ENCODE results near the gene REL. TPM values are rescaled to one million over a fixed set of nuclear protein-coding genes. Genes with fewer than 3 reads are reported as not detected.

REL gene
- total and polyA plus RNA-seq, 9 of the 15 experiments (the other 6 are each of a cell fraction or from before 2014, with no cell fraction given): 0.63 to 8.6 (median 6.3) TPM

- no peak for TF ChIP-seq TFAM (CRISPR knock-in tag; conservative IDR thresholded peaks at IDR 0.05)
- no peak for TF ChIP-seq KLF1 (tag; IDR thresholded peaks at IDR 0.05)
- peak in 1 of 3 experiments; percentile 0; a peak in 1 of 6 replicates for TF ChIP-seq CTCF (IDR thresholded peaks at IDR 0.05 in 2 of 3, conservative IDR thresholded peaks at IDR 0.05 in 1 of 3; ENCODE audit: insufficient read depth in 2 of 3, low read depth in 1 of 3, low read length in 3 of 3)
- TF ChIP-seq ZNF589 (CRISPR knock-in tag; IDR thresholded peaks at IDR 0.05; ENCODE audit: low read depth): no peak
- no peak for TF ChIP-seq ZSCAN29 (IDR thresholded peaks at IDR 0.05)
- peak; percentile 49; the same call in 1 of the 2 replicates for TF ChIP-seq NFRKB (IDR thresholded peaks at IDR 0.05; ENCODE audit: low read depth)
- no peak for TF ChIP-seq NEUROD1 (IDR thresholded peaks at IDR 0.05; ENCODE audit: borderline replicate concordance, low read depth, low read length, partially characterized antibody)
- TF ChIP-seq ZKSCAN1 (IDR thresholded peaks at IDR 0.05; ENCODE audit: low read depth, low read length): peak; percentile 38; the same call in 1 of the 2 replicates
- no peak for TF ChIP-seq SNRNP70 (optimal IDR thresholded peaks at IDR 0.05; ENCODE audit: low read depth, low read length)
- TF ChIP-seq, protein P1, sequence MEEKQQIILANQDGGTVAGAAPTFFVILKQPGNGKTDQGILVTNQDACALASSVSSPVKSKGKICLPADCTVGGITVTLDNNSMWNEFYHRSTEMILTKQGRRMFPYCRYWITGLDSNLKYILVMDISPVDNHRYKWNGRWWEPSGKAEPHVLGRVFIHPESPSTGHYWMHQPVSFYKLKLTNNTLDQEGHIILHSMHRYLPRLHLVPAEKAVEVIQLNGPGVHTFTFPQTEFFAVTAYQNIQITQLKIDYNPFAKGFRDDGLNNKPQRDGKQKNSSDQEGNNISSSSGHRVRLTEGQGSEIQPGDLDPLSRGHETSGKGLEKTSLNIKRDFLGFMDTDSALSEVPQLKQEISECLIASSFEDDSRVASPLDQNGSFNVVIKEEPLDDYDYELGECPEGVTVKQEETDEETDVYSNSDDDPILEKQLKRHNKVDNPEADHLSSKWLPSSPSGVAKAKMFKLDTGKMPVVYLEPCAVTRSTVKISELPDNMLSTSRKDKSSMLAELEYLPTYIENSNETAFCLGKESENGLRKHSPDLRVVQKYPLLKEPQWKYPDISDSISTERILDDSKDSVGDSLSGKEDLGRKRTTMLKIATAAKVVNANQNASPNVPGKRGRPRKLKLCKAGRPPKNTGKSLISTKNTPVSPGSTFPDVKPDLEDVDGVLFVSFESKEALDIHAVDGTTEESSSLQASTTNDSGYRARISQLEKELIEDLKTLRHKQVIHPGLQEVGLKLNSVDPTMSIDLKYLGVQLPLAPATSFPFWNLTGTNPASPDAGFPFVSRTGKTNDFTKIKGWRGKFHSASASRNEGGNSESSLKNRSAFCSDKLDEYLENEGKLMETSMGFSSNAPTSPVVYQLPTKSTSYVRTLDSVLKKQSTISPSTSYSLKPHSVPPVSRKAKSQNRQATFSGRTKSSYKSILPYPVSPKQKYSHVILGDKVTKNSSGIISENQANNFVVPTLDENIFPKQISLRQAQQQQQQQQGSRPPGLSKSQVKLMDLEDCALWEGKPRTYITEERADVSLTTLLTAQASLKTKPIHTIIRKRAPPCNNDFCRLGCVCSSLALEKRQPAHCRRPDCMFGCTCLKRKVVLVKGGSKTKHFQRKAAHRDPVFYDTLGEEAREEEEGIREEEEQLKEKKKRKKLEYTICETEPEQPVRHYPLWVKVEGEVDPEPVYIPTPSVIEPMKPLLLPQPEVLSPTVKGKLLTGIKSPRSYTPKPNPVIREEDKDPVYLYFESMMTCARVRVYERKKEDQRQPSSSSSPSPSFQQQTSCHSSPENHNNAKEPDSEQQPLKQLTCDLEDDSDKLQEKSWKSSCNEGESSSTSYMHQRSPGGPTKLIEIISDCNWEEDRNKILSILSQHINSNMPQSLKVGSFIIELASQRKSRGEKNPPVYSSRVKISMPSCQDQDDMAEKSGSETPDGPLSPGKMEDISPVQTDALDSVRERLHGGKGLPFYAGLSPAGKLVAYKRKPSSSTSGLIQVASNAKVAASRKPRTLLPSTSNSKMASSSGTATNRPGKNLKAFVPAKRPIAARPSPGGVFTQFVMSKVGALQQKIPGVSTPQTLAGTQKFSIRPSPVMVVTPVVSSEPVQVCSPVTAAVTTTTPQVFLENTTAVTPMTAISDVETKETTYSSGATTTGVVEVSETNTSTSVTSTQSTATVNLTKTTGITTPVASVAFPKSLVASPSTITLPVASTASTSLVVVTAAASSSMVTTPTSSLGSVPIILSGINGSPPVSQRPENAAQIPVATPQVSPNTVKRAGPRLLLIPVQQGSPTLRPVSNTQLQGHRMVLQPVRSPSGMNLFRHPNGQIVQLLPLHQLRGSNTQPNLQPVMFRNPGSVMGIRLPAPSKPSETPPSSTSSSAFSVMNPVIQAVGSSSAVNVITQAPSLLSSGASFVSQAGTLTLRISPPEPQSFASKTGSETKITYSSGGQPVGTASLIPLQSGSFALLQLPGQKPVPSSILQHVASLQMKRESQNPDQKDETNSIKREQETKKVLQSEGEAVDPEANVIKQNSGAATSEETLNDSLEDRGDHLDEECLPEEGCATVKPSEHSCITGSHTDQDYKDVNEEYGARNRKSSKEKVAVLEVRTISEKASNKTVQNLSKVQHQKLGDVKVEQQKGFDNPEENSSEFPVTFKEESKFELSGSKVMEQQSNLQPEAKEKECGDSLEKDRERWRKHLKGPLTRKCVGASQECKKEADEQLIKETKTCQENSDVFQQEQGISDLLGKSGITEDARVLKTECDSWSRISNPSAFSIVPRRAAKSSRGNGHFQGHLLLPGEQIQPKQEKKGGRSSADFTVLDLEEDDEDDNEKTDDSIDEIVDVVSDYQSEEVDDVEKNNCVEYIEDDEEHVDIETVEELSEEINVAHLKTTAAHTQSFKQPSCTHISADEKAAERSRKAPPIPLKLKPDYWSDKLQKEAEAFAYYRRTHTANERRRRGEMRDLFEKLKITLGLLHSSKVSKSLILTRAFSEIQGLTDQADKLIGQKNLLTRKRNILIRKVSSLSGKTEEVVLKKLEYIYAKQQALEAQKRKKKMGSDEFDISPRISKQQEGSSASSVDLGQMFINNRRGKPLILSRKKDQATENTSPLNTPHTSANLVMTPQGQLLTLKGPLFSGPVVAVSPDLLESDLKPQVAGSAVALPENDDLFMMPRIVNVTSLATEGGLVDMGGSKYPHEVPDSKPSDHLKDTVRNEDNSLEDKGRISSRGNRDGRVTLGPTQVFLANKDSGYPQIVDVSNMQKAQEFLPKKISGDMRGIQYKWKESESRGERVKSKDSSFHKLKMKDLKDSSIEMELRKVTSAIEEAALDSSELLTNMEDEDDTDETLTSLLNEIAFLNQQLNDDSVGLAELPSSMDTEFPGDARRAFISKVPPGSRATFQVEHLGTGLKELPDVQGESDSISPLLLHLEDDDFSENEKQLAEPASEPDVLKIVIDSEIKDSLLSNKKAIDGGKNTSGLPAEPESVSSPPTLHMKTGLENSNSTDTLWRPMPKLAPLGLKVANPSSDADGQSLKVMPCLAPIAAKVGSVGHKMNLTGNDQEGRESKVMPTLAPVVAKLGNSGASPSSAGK (IDR thresholded peaks at IDR 0.05): 0 out of 2 replicates have a peak, but pooled peaks have one; percentile 35
- TF ChIP-seq CREBBP (IDR thresholded peaks at IDR 0.05; ENCODE audit: low read depth, low read length): no peak
- TF ChIP-seq HBP1 (CRISPR knock-in tag; IDR thresholded peaks at IDR 0.05): no peak
Measured at GRCh38 chr2:60881047-60881932, at the start of gene REL (continued).
